Measurements from ENCODE around the gene SHB. TPM values are rescaled to one million over a fixed set of nuclear protein-coding genes. Genes with fewer than 3 reads are reported as not detected.
"Not testable (repeated sequence)": the region's sequence is repeated elsewhere in the genome, so short reads cannot be mapped to it uniquely, and the experiment has no call there.

The SHB gene
- total RNA-seq, 2 experiments from 2014 or later = 2.8 to 3.2 TPM

GRCh38 chr9:37902131-37902530 is 166.9 kb downstream of the SHB start:
- CTCF ChIA-PET = interaction anchor here (1.1 to 2.6 kb wide), 5 partner anchors 9 to 186 kb away, joined by 4 to 21 read pairs (median 5); no protein-coding TSS in a partner anchor
- POLR2A ChIA-PET = interaction anchor here (2.0 kb wide), 1 partner anchor 9 kb away, joined by 6 read pairs; no protein-coding TSS in a partner anchor
- no peak for ATAC-seq
- H3K27ac Mint-ChIP-seq = no peak overlapping the region
- DNase-seq = no peak
- H3K4me1 Mint-ChIP-seq (ENCODE audit: low read depth) = peaks cover 26% of the 10 kb centered on the region
- intact Hi-C loops (cut with micrococcal nuclease) = no loop called here
- peaks cover 10% of the 10 kb centered on the region for H3K36me3 Mint-ChIP-seq (ENCODE audit: low read depth)
- H3K4me3 Mint-ChIP-seq = peak overlapping the region; percentile 31
- H3K9me3 Mint-ChIP-seq = no peaks in the 10 kb centered on the region
- TF ChIP-seq CTCF (IDR thresholded peaks at IDR 0.05) = no peak
- no peaks in the 10 kb centered on the region for H3K27me3 Mint-ChIP-seq

- DNase-seq (no peak), ATAC-seq (no peak)
- ChIA-PET POLR2A (interaction anchor here (0.7 kb wide), 1 partner anchor 307 kb away, joined by 3 read pairs; no protein-coding TSS in a partner anchor), CTCF (interaction anchor here (1.3 kb wide), 1 partner anchor 14 kb away, joined by 3 read pairs; no protein-coding TSS in a partner anchor)
- TF ChIP-seq CTCF (IDR thresholded peaks at IDR 0.05) = no peak
- H3K4me3 Mint-ChIP-seq = no peak overlapping the region
- H3K9me3 Mint-ChIP-seq = no peaks in the 10 kb centered on the region
- intact Hi-C loops (cut with micrococcal nuclease) = no loop called here
- H3K27me3 Mint-ChIP-seq = no peaks in the 10 kb centered on the region
- H3K27ac Mint-ChIP-seq = no peak overlapping the region
- peaks cover 19% of the 10 kb centered on the region for H3K4me1 Mint-ChIP-seq (ENCODE audit: low read depth)
- peaks cover 30% of the 10 kb centered on the region for H3K36me3 Mint-ChIP-seq (ENCODE audit: low read depth)
Measured at GRCh38 chr9:37899041-37899440, 170.0 kb downstream of the SHB start.

- H3K4me3 Mint-ChIP-seq = no peak overlapping the region
- ATAC-seq (no peak), DNase-seq (no peak)
- TF ChIP-seq CTCF (IDR thresholded peaks at IDR 0.05) = no peak
- H3K4me1 Mint-ChIP-seq (ENCODE audit: low read depth) = peaks cover 15% of the 10 kb centered on the region
- ChIA-PET POLR2A (no interaction called here), CTCF (interaction anchor here (1.2 to 1.3 kb wide), 2 partner anchors 15 to 16 kb away, joined by 3 read pairs; no protein-coding TSS in a partner anchor)
- peak overlapping the region; percentile 68 for H3K27ac Mint-ChIP-seq
- H3K36me3 Mint-ChIP-seq (ENCODE audit: low read depth) = peaks cover 39% of the 10 kb centered on the region
- intact Hi-C loops (cut with micrococcal nuclease) = no loop called here
- no peaks in the 10 kb centered on the region for H3K9me3 Mint-ChIP-seq
- H3K27me3 Mint-ChIP-seq = no peaks in the 10 kb centered on the region
Measured at GRCh38 chr9:37897665-37898064, 171.4 kb downstream of the SHB start.

- H3K27me3 Mint-ChIP-seq = no peaks in the 10 kb centered on the region
- H3K27ac Mint-ChIP-seq = no peak overlapping the region
- DNase-seq = no peak
- no peaks in the 10 kb centered on the region for H3K4me1 Mint-ChIP-seq (ENCODE audit: low read depth)
- CTCF ChIA-PET = no interaction called here
- intact Hi-C loops (cut with micrococcal nuclease) = no loop called here
- no peak for ATAC-seq
- peaks cover 58% of the 10 kb centered on the region for H3K36me3 Mint-ChIP-seq (ENCODE audit: low read depth)
- H3K4me3 Mint-ChIP-seq = no peak overlapping the region
- H3K9me3 Mint-ChIP-seq = no peaks in the 10 kb centered on the region
- TF ChIP-seq CTCF (IDR thresholded peaks at IDR 0.05) = no peak
- POLR2A ChIA-PET = interaction anchor here (0.5 to 1.6 kb wide), 3 partner anchors 10 to 499 kb away, joined by 3 to 6 read pairs (median 3); no protein-coding TSS in a partner anchor
Measured at GRCh38 chr9:37892063-37892462, 177.0 kb downstream of the SHB start.

- H3K9me3 Mint-ChIP-seq; H3K27me3 Mint-ChIP-seq; DNase-seq; H3K27ac Mint-ChIP-seq; ATAC-seq; POLR2A ChIA-PET; CTCF ChIA-PET; intact Hi-C loops (cut with micrococcal nuclease); H3K4me3 Mint-ChIP-seq; H3K4me1 Mint-ChIP-seq (ENCODE audit: low read depth): not testable (repeated sequence)
- peaks cover 52% of the 10 kb centered on the region for H3K36me3 Mint-ChIP-seq (ENCODE audit: low read depth)
Measured at GRCh38 chr9:37891042-37891441, 178.0 kb downstream of the SHB start.
